HCT116 (cell line): ENCODE results near the gene GIMAP8.

ENCODE experiments used
- EZH2phosphoT487 ChIP-seq: fragments of 200-600 bp; IDR thresholded peaks from 2 replicates; pipeline ENCODE4 v1.6.1; 2018; ENCODE audit warnings: antibody characterized with exemption, borderline replicate concordance
- POLR2A ChIP-seq: IDR thresholded peaks from 2 replicates; pipeline ENCODE4 v1.7.0; 2011; ENCODE audit warnings: borderline replicate concordance; ENCODE audit not compliant: insufficient read depth, insufficient read length; ENCODE audit errors: extremely low read depth
- POLR2AphosphoS5 ChIP-seq: IDR thresholded peaks from 2 replicates; pipeline ENCODE4 v1.6.1; 2011; ENCODE audit warnings: mild to moderate bottlenecking, low read depth, low read length, moderate library complexity
- RAD21 ChIP-seq: IDR thresholded peaks from 2 replicates; pipeline ENCODE4 v1.6.1; 2012; ENCODE audit warnings: low read depth, mild to moderate bottlenecking
- SP1 ChIP-seq: IDR thresholded peaks from 2 replicates; pipeline ENCODE4 v1.6.1; 2012; ENCODE audit warnings: low read depth
- YY1 ChIP-seq: IDR thresholded peaks from 2 replicates; pipeline ENCODE4 v1.6.1; 2011; ENCODE audit warnings: low read length, low read depth, moderate library complexity, mild to moderate bottlenecking; ENCODE audit not compliant: insufficient replicate concordance; ENCODE audit errors: extremely low read depth
- ZNF274 ChIP-seq: fragments of 200-500 bp; sonication (Bioruptor generic); IDR thresholded peaks from 2 replicates; pipeline ENCODE4 v1.6.1; 2014; ENCODE audit warnings: mild to moderate bottlenecking, low read depth, low read length, inconsistent platforms
- TF ChIP-seq, protein P1 (sequence below): IDR thresholded peaks from 2 replicates; pipeline ENCODE4 v1.6.1; 2012
- TF ChIP-seq, protein P2 (sequence below), 3 experiments: fragments of 200-600 bp in 1 of 3; sonication (generic) in 1 of 3; IDR thresholded peaks in 2 of 3; conservative IDR thresholded peaks in 1 of 3; 2 replicates each; pipeline ENCODE4 v1.5.1; 2012 to 2017; ENCODE audit warnings: low read depth in 2 of 3, low read length in 2 of 3, antibody characterized with exemption in 1 of 3, borderline replicate concordance in 1 of 3, control low read depth in 1 of 3, mild to moderate bottlenecking in 1 of 3, mixed read lengths in 1 of 3, mixed run types in 1 of 3, moderate library complexity in 1 of 3; ENCODE audit not compliant: insufficient read depth in 1 of 3
- TF ChIP-seq, protein P3 (sequence below): IDR thresholded peaks from 2 replicates; pipeline ENCODE4 v1.6.1; 2012; ENCODE audit warnings: low read depth

DNA sequence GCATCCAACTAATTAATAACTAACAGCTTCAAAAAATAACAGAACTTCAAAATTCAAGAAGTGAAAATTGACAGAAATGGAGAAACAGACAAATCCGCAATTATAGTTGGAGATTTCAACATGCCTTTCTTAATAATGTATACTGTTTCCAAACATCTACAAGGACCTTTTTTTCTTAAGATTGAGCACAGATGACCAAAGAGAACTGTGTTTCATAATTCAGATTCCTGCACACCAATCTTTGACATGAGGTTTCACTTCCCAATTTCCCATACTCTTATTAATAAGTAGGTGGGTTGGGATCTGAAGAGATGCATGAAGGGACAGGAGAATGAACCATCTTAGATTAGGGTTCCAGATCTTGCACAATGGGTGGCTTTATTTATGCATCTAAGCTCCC, 39.4 kb downstream of the GIMAP8 start:
- TF ChIP-seq RAD21 (no peak), ZNF274 (no peak), POLR2A (no peak), SP1 (no peak), POLR2AphosphoS5 (no peak), YY1 (no peak), EZH2phosphoT487 (no peak)
- TF ChIP-seq, protein P1, sequence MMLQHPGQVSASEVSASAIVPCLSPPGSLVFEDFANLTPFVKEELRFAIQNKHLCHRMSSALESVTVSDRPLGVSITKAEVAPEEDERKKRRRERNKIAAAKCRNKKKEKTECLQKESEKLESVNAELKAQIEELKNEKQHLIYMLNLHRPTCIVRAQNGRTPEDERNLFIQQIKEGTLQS: no peak
- TF ChIP-seq, protein P2, sequence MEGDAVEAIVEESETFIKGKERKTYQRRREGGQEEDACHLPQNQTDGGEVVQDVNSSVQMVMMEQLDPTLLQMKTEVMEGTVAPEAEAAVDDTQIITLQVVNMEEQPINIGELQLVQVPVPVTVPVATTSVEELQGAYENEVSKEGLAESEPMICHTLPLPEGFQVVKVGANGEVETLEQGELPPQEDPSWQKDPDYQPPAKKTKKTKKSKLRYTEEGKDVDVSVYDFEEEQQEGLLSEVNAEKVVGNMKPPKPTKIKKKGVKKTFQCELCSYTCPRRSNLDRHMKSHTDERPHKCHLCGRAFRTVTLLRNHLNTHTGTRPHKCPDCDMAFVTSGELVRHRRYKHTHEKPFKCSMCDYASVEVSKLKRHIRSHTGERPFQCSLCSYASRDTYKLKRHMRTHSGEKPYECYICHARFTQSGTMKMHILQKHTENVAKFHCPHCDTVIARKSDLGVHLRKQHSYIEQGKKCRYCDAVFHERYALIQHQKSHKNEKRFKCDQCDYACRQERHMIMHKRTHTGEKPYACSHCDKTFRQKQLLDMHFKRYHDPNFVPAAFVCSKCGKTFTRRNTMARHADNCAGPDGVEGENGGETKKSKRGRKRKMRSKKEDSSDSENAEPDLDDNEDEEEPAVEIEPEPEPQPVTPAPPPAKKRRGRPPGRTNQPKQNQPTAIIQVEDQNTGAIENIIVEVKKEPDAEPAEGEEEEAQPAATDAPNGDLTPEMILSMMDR (IDR thresholded peaks at IDR 0.05 in 2 of 3, conservative IDR thresholded peaks at IDR 0.05 in 1 of 3; ENCODE audit: borderline replicate concordance in 1 of 3, insufficient read depth in 1 of 3, low read depth in 2 of 3, low read length in 2 of 3): no peak
- TF ChIP-seq, protein P3, sequence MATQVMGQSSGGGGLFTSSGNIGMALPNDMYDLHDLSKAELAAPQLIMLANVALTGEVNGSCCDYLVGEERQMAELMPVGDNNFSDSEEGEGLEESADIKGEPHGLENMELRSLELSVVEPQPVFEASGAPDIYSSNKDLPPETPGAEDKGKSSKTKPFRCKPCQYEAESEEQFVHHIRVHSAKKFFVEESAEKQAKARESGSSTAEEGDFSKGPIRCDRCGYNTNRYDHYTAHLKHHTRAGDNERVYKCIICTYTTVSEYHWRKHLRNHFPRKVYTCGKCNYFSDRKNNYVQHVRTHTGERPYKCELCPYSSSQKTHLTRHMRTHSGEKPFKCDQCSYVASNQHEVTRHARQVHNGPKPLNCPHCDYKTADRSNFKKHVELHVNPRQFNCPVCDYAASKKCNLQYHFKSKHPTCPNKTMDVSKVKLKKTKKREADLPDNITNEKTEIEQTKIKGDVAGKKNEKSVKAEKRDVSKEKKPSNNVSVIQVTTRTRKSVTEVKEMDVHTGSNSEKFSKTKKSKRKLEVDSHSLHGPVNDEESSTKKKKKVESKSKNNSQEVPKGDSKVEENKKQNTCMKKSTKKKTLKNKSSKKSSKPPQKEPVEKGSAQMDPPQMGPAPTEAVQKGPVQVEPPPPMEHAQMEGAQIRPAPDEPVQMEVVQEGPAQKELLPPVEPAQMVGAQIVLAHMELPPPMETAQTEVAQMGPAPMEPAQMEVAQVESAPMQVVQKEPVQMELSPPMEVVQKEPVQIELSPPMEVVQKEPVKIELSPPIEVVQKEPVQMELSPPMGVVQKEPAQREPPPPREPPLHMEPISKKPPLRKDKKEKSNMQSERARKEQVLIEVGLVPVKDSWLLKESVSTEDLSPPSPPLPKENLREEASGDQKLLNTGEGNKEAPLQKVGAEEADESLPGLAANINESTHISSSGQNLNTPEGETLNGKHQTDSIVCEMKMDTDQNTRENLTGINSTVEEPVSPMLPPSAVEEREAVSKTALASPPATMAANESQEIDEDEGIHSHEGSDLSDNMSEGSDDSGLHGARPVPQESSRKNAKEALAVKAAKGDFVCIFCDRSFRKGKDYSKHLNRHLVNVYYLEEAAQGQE: no peak
